ENCODE measurements around the gene ZDHHC14.

Gene ZDHHC14

GRCh38 chr6:157632821-157633220 is 251.8 kb downstream of the ZDHHC14 start:
- no peak for DNase-seq

GRCh38 chr6:157634546-157634945 is 253.6 kb downstream of the ZDHHC14 start:
- no peak for DNase-seq

DNA sequence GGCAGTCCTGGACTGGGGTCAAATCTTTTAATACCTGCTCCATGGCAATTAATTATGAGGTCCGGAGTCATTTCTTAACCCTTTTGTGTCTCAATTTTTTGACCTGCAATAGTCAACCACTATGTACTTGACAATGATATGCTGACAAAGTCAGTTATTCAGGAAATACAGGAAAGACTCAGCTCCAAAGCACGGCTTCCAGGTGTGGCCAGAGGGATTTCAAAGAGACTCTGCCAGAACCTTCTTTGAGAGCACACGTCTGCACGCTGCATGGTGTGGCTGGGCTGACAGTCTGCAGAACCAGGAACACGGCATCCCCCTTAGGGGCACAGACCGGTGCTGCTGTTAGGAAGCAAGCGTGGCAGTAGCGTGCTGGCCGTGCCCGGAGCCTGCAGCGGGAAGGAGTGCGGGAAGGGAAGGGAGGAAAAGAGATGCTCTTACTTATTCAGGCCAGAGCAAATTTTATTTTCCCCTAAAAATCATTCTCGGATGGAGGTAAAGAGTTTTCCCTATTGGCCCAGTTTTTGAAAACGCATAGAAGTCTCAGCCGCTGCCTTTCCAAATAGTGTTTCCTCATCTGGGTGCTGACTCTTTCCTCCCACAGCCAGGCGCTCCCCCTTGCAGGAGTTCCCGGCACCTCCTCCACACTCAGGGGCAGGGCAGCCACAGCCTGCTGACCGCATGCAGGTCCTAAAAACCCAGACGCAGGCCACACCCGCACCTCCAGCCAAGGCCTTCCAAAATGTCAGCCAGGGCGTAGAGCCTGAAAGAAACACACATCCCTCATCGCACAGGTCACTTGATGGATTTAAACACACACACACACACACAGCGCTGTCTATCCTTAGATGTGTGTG is 254.6 kb downstream of the ZDHHC14 start:
- no peak for DNase-seq

DNA sequence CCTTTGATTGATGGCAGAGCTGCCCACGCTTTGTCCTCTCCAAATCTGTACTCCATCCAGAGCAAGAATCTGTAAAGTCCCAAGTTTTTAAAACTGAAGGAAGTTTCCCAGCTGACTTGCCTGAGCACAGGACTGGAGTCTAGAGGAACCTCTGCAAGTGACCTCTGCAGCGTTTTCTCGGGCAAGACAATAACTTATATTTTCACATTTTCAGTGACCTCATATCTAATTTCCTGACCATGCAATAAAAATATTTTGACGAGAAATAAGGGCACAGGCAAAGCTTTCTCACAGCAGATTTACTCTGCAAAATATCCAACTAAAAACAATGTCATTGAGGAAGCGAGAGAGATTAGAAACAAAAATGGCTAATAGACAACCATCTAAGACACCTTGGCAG is 256.5 kb downstream of the ZDHHC14 start:
- DNase-seq: no peak

DNA sequence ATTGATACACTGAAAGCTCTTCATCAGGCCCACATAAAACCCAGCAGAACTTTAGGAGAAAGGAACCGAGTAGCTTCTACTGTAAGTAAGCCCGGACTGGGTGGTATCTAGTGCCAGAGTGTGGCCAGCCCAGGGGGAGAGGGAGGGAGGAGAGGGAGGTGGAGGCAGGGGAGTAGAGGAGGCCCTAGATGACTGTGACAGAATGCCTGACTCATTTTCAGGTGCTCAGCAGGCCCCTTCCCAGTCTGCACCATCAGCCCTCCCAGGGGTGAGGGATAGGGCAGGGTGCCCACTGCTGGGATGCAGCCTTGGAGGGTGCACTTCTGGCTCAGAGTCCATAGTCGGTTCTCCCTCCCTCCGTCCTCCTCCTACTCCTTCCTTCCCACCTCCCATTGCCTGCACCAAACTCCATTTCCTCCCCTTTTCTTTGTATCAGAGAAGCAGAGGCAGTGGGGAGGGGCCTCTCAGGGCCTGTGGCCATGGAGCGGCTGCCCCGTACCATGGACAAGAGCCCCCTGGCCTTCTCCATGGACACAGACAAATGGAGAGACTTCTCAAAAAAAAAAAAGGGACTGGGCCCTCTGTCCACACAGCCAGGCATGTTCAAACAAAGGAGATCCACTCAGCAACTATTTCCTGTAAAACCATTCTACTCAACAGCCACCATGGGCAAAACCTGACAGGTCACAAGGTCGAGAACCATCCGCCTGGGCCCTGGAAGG is 257.1 kb downstream of the ZDHHC14 start:
- no peak for DNase-seq

DNA sequence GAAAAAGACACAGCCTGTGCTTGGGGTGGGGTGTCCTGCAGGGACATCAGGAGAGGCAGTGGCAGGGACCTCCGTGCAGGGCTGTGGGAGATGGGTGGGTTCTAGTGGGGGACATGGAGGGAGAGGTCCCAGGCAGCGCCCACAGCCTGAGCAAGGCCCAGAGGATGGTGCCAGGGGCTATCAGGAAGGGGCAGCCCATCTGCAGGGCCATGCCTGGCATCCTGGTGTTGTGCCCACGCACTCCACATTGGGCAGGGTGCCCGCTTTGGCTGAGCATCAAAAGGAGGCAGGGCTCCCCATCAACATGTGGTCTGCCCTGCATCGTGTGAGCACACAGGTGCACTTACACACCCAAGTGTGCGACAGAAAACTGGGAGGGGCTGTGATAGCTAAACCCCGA is 257.8 kb downstream of the ZDHHC14 start:
- no peak for DNase-seq

- no peak for DNase-seq
These were observed 259.9 kb downstream of the ZDHHC14 start for GRCh38 chr6:157640746-157641451.

DNA sequence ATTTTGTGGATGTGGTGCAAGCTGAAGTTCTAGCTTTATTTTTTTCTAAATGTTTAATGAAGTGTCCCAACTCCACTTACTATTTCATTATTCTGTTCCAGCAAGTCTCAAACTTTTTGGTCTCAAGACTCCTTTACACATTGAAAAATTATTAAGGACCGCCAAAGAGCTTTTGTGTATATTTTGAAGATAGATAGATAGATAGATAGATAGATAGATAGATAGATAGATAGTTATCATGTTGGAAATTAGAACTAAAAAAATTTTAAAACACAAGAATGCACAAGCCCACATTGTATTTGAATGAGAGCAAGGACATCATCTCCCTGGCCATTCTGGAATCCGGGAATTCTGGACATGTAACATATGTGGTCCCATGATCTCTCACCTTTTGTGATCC is 260.8 kb downstream of the ZDHHC14 start:
- no peak for DNase-seq

DNA sequence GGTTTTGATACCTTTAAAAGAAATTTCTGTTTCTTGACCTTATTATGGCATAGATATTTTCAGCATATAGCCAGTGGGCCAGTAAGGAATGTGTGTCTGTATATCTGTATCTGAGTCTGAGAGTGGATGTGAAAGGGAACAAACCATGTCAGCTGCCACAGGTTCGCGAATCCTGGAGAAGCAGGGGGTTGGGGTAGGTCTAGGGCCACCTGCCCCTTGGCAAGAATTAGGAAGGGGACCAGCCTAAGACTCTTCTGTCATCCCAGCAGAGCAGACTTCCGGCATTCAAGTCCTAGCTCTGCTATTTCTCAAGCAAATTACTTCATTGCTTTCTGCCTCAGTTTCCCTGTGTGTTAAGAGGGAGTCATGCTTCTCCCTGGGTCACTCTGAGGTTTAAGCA is 261.7 kb downstream of the ZDHHC14 start:
- DNase-seq: no peak

DNA sequence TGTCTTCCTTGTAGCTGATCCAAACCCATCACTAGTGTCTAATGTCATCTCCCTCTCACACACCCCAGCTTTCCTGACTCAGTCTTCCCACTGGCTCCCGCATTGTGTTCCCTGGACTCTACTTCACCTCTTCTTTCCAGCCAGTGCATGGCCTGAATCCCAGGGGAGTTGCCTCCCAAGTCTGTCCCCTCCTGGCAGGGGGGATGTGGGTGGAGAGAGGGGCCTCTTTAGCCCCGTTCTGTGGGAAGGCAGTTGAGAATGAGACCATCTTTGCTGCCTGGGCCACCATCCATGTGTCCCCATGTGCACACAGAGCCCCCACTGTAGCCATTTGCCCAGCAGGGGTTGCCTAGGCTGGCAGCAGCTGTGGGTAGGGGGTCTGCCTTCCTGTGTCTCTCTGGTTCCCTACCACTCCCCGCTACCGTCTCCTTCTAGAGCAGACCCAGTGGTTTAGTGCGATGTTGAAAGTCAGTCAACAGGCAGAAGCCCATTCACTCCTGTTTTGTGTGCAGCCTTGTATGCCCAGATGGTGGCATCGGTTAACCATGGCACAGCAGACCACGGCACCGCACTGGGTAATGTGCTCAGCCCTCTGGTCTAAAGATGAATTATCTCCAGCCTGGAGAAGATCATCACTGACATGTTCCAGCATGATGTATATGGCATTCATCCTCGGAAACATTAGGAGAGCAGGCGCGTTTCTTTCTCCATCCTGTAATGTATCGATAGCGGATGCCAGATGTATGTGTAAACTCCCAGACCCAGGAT is 263.2 kb downstream of the ZDHHC14 start:
- no peak for DNase-seq

DNA sequence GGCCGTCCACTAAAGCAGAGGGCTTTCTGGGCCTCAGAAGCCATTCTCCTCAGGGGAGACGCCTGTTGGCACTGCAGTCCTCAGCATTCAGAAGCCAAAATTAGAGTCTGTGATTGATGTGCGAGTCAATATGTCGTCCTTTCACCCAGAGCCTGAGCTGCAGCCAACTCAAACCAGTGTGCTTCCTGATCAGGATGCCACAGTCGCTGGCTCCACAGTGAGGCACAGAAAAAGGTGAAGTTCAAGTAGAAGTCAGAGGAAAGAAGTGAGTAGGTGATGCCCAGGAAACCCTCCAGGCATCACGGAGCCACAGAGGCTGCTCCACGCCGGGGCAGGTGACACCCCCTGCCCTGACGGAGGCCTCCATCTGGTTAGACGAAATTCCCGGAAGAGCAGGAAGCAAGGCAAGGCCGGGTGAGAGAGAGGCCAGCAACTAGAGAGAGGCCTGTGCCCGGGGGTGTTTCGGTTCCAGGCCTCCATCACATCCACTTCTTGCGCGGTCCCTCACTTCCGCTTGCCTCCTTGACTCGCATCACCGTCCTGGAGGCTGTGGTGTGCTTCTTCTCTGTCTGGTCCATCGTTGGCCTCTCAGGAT is 264.3 kb downstream of the ZDHHC14 start:
- DNase-seq: no peak

DNA sequence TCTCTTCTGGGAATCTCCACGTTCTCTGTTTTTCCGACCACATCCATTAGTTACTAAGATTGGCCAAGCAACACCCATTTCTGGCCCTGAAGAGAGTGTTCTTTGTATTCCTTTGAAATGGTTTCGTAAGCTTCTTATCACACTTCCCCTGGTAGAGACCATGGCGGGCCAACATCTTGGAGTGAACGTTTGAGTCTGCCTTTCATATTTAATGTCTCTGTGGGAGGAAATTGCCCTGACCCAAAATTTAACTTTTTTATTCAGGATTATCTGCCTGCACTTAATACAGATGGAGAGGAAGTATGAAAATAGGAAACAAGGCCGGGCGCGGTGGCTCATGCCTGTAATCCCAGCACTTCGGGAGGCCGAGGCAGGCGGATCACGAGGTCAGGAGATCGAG is 265.0 kb downstream of the ZDHHC14 start:
- no peak for DNase-seq

GRCh38 chr6:157647261-157647915 is 266.4 kb downstream of the ZDHHC14 start:
- no peak for DNase-seq

- no peak for DNase-seq
These were observed 267.6 kb downstream of the ZDHHC14 start for GRCh38 chr6:157648561-157648960.

DNA sequence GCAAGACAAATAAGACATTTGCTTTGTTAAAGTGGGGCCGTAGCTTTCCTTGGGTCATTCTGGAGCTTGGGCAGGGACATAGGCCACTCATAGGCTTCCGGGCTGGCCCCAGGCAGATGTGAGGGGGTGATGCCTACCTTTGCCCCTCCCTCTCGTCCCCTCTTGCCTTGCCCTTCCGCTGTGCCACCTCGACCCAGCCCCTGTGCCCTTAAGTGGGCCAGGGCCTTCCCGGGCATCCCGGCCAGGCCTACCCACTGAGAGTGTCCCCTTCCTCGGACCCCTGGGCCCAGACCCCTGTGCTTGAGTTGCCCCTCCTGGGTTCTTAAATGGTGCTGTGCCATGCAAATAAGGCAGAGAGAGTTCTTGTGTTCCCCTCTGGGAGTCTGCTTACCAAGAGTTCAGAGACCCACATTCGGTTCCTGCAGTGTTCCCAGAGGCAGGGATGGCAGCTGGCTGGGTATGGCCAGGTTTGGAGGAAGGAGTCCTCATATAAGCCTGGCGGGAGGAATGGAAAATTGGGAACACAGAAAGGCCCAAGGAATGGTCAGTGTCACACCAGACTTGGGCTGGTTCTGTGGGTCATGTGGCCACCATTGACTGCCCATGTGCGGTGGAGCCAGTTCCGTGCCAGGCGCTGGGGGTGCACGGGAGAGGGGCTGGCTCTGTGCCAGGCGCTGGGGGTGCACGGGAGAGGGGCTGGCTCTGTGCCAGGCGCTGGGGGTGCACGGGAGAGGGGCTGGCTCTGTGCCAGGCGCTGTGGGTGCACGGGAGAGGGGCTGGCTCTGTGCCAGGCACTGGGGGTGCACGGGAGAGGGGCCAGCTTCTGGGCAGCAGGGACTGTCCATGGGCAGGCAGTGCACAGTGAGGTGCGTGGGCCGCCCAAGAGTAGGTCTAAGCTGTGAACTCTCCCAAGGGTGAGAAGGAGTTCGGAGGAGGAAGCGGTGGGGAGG is 268.6 kb downstream of the ZDHHC14 start:
- no peak for DNase-seq

GRCh38 chr6:157650261-157650640 is 269.3 kb downstream of the ZDHHC14 start:
- no peak for DNase-seq

DNA sequence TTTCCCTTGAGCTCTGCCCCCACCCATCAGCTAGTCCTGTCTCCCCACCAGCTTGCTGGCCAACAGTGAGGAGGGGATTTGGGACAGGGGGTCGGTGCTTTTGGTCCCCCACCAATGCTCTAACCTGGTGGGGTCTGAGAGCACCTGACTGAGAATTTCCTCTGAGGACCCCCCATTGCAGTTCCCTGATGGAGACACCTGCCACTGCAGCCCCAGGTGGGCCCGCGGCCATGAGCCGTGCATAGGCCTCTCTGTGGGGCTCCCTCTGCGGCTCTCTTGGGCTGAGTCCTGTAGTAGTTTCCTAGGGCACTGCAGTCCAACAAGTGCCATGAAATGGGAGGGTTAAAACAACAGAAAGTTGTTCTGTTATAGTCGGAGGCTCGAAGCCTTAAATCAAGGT is 269.8 kb downstream of the ZDHHC14 start:
- no peak for DNase-seq

- no peak for DNase-seq
These were observed 270.9 kb downstream of the ZDHHC14 start for GRCh38 chr6:157651731-157652490.

DNA sequence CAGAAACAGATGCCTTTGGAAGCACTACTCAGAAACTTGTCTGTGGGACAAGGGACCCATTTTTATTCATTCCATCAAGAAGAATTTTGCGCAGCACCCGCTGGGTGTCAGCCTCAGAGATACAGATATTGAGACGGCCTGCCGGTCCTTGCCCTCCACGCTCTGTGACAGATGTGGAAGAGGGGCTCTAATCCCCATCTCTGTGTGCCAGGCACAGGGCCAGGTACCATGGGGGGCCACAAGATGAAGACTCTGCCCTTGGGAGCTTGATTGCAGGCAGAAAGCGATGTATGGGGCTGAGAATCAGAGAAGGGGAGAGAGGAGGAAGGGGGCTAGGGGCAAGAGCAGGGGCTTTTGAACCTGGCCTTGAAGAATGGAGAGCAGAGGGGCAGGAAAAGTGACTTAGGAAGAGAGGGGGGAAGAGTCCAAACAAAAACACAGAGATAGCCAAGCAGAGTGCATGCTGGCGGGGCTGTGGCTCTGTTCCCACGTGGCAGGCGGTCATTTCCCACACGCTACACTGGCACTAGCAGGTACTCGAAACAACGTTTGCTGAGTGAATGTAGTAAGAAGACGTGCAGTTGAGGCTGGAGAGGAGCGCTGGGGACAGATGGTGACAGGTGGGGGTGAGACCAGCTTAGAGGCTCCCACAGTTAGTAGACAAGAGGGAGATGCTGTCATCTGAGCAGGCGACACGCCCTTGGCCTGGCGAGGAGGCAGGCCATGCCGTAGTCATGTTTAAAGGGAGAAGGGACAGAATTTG is 271.8 kb downstream of the ZDHHC14 start:
- no peak for DNase-seq

Measured in CD4-positive, alpha-beta T cell treated with Interleukin-15 for 1 hour (primary cell).